ENCODE data around the gene POMP. TPM values are rescaled to one million over a fixed set of nuclear protein-coding genes. Genes with fewer than 3 reads are reported as not detected.

Gene POMP, protein sequence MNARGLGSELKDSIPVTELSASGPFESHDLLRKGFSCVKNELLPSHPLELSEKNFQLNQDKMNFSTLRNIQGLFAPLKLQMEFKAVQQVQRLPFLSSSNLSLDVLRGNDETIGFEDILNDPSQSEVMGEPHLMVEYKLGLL
- 10 to 100 TPM; 24.1 to 48.7 (median 35.5) TPM for total RNA-seq

GRCh38 chr13:28658796-28659620 lies at the start of gene POMP:
POMP (plus strand) TSS chr13:28659130; CDS start chr13:28659185, 55 bp downstream.
- H3K9me3 ChIP-seq, result no peaks in the 10 kb centered on the region
- H3K27me3 ChIP-seq, result no peaks in the 10 kb centered on the region
- peaks cover 35% of the 10 kb centered on the region for H3K4me1 ChIP-seq
- peaks cover 18% of the 10 kb centered on the region for H3K36me3 ChIP-seq
- TF ChIP-seq POLR2AphosphoS5 (IDR thresholded peaks at IDR 0.05) (peak; percentile 88 to 99 (median 95)), POLR2A (IDR thresholded peaks at IDR 0.05) (peak; percentile 81 to 95), CTCF (IDR thresholded peaks at IDR 0.05) (no peak), EP300 (IDR thresholded peaks at IDR 0.05) (no peak)
- peak within 1 kb of the TSS; percentile 91 for H3K27ac ChIP-seq
- H3K4me3 ChIP-seq, result peak within 1 kb of the TSS; percentile 88
- under 1% methylated on average over 22 of the region's 64 CpGs for WGBS
- peak; percentile 95 to 96 for DNase-seq (ENCODE audit: low spot score in 2 of 2)

DNA sequence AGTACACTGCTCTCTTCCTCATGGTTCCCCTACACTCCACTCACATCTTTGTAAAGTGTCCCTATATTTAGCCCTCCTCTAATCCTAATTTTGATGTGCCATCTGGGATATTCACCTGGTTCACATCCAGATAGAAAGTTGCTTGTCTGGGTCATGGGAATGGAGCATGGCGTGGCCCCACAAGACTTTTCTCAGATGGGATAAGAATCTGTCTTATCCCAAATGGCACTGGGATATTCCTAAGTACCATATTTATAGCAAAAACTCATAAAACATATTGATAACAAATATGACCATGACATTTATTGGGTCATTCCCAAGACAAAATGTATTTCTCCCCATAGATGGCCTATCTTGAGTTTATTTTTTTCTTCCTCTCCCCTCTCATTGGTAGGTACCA lies 49.5 kb upstream of the POMP start:
- TF ChIP-seq POLR2A (IDR thresholded peaks at IDR 0.05) (no peak), CTCF (IDR thresholded peaks at IDR 0.05) (no peak), POLR2AphosphoS5 (IDR thresholded peaks at IDR 0.05) (no peak), EP300 (IDR thresholded peaks at IDR 0.05) (no peak)
- H3K4me3 ChIP-seq, result no peak overlapping the region
- H3K9me3 ChIP-seq, result no peaks in the 10 kb centered on the region
- no peak for DNase-seq (ENCODE audit: low spot score in 2 of 2)
- H3K27ac ChIP-seq, result no peak overlapping the region
- H3K36me3 ChIP-seq, result no peaks in the 10 kb centered on the region
- no peaks in the 10 kb centered on the region for H3K27me3 ChIP-seq
- no peaks in the 10 kb centered on the region for H3K4me1 ChIP-seq
- WGBS, result 97% methylated on average over 1 of the region's 1 CpG

GRCh38 chr13:28609926-28610325 lies 49.0 kb upstream of the POMP start:
- Histone ChIP-seq H3K4me1 (no peaks in the 10 kb centered on the region), H3K36me3 (no peaks in the 10 kb centered on the region), H3K9me3 (no peaks in the 10 kb centered on the region), H3K27me3 (no peaks in the 10 kb centered on the region), H3K4me3 (no peak overlapping the region), H3K27ac (no peak overlapping the region)
- WGBS, result 91% methylated on average over 1 of the region's 1 CpG
- no peak for TF ChIP-seq POLR2AphosphoS5 (IDR thresholded peaks at IDR 0.05)
- DNase-seq (ENCODE audit: low spot score in 2 of 2), result no peak

DNA sequence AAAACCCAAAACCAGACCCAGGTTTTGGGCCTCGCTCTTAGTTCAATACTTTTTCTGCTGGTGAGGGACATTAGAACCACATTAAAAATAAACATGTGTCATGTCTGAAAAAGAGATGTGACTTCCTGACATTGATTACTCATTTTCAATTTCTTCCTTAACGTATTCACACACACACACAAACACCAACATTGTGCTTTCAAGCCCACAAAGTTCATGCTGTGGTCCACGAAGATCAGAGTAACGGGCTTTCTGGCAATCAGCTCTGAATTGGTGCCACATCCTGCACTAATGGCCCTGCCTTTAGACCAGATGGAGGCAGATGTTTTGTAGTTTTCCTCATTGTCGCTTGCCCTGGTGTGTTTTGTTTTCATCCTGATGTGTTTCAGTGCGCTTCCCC lies 47.9 kb upstream of the POMP start:
- Histone ChIP-seq H3K9me3 (no peaks in the 10 kb centered on the region), H3K36me3 (no peaks in the 10 kb centered on the region)
- 76% methylated on average over 6 of the region's 6 CpGs for WGBS

DNA sequence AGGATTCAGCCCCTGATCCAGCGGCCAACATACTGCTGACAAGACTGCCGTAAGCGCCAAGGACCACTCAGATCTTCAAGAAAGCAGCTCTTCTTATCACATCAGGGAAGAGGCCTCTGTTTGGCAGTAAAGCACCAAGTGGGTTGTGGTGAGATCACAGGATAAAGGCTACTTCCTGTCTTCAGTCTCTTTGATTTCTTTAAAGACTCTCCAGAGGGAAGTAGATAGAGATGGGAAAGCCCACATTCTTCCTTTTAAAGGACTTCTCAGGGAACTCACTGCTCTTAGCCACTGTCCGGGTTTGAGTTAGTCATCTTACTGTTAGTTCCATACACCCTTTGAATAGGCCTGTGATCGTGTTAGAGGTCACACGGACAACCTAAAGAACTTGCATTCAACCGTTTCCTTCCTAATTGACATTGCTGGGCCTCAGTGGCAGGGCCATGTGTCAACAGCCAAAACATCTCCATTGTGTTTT lies 47.2 kb upstream of the POMP start:
- no peak for TF ChIP-seq POLR2AphosphoS5 (IDR thresholded peaks at IDR 0.05)
- TF ChIP-seq EP300 (IDR thresholded peaks at IDR 0.05), result no peak
- TF ChIP-seq CTCF (IDR thresholded peaks at IDR 0.05), result no peak
- TF ChIP-seq POLR2A (IDR thresholded peaks at IDR 0.05), result no peak

More for the DNA sequence above, 47.9 kb upstream of the POMP start:
- no peak overlapping the region for H3K27ac ChIP-seq
- H3K4me1 ChIP-seq, result no peaks in the 10 kb centered on the region
- no peak for DNase-seq (ENCODE audit: low spot score in 2 of 2)
- H3K4me3 ChIP-seq, result no peak overlapping the region
- TF ChIP-seq POLR2A (IDR thresholded peaks at IDR 0.05) (no peak), CTCF (IDR thresholded peaks at IDR 0.05) (no peak), POLR2AphosphoS5 (IDR thresholded peaks at IDR 0.05) (no peak), EP300 (IDR thresholded peaks at IDR 0.05) (no peak)
- H3K27me3 ChIP-seq, result no peaks in the 10 kb centered on the region

More for the DNA sequence above, 47.2 kb upstream of the POMP start:
- DNase-seq (ENCODE audit: low spot score in 2 of 2), result no peak
- no peaks in the 10 kb centered on the region for H3K36me3 ChIP-seq
- H3K27ac ChIP-seq, result no peak overlapping the region
- 53% methylated on average over 7 of the region's 7 CpGs for WGBS
- no peaks in the 10 kb centered on the region for H3K9me3 ChIP-seq
- H3K27me3 ChIP-seq, result no peaks in the 10 kb centered on the region
- no peak overlapping the region for H3K4me3 ChIP-seq
- H3K4me1 ChIP-seq, result no peaks in the 10 kb centered on the region

Measured in suprapubic skin (tissue), 4 donors.